Spinal cord (tissue), 10 donors: Measurements from ENCODE around the gene CMBL. TPM values are rescaled to one million over a fixed set of nuclear protein-coding genes. Genes with fewer than 3 reads are reported as not detected.
A peak's percentile ranks its signal among the peaks of the same experiment; 100 is the strongest.
"Not testable (repeated sequence)": the region's sequence is repeated elsewhere in the genome, so short reads cannot be mapped to it uniquely, and the experiment has no call there.

Experiments
- DNase-seq, 6 donors: peaks; one replicate each; pipeline versions ENCODE4 v3.0.0 to v3.0.0-alpha.2; 2013 to 2015; ENCODE audit warnings: low spot score in 6 of 6, low read depth in 4 of 6
- H3K27ac ChIP-seq: one replicate; pipeline ENCODE4 v1.5.1; 2013; ENCODE audit warnings: low read depth, low read length, control low read depth
- H3K27me3 ChIP-seq: one replicate; pipeline ENCODE4 v1.6.1; 2013; ENCODE audit warnings: low read length; ENCODE audit not compliant: control insufficient read depth, insufficient read depth
- H3K36me3 ChIP-seq: one replicate; pipeline ENCODE4 v1.6.1; 2013; ENCODE audit warnings: low read length; ENCODE audit not compliant: control insufficient read depth, insufficient read depth
- H3K4me1 ChIP-seq: one replicate; pipeline ENCODE4 v1.6.1; 2013; ENCODE audit warnings: low read length; ENCODE audit not compliant: control insufficient read depth, insufficient read depth
- H3K4me3 ChIP-seq: one replicate; pipeline ENCODE4 v1.5.1; 2013; ENCODE audit warnings: low read depth, low read length, control low read depth
- H3K9me3 ChIP-seq: one replicate; pipeline ENCODE4 v1.6.1; 2013; ENCODE audit warnings: low read length; ENCODE audit not compliant: control insufficient read depth, insufficient read depth
- WGBS: methylation state at CpG from one replicate; pipeline ENCODE4 v1.1.5; 2013; ENCODE audit warnings: missing lambda C conversion rate; ENCODE audit not compliant: insufficient coverage; 5-methylcytosine and 5-hydroxymethylcytosine counted together
- polyA plus RNA-seq, 2 donors: library from polyadenylated mRNA; unstranded; fragments of 120-200 nt; gene quantifications; one replicate each; pipeline ENCODE4 v1.2.1, GENCODE V29; 2013; ENCODE audit not compliant: insufficient read length in 2 of 2
- total RNA-seq, 2 donors: library from RNA; depleted of rRNA in 1 of 2; stranded (reverse); fragments of 120-200 nt in 1 of 2; fragments of >200 nt in 1 of 2; gene quantifications; one replicate each; pipeline versions ENCODE4 v1.2.3 to v1.2.4, GENCODE V29; 2013 to 2014
- donor health status: healthy.

The CMBL gene
- total and polyA plus RNA-seq, 4 donors: 25.3 to 67.1 (median 41.7) TPM

- Histone ChIP-seq H3K27ac (no peak overlapping the region), H3K4me1 (peaks cover 19% of the 10 kb centered on the region), H3K36me3 (peaks cover 3% of the 10 kb centered on the region), H3K27me3 (no peaks in the 10 kb centered on the region), H3K9me3 (no peaks in the 10 kb centered on the region), H3K4me3 (no peak overlapping the region)
- DNase-seq: peak in 2 of 6 donors; percentile 30 to 40
- 55% methylated on average over 13 of the region's 13 CpGs for WGBS
These were observed 19.0 kb downstream of the CMBL start for GRCh38 chr5:10288592-10289219.

- Histone ChIP-seq H3K4me3 (no peak overlapping the region), H3K27ac (no peak overlapping the region), H3K4me1 (peaks cover 19% of the 10 kb centered on the region), H3K27me3 (no peaks in the 10 kb centered on the region), H3K36me3 (peaks cover 3% of the 10 kb centered on the region), H3K9me3 (no peaks in the 10 kb centered on the region)
- 88% methylated on average over 5 of the region's 7 CpGs for WGBS
- DNase-seq: no peak
These were observed 20.9 kb downstream of the CMBL start for GRCh38 chr5:10286862-10287227.

DNA sequence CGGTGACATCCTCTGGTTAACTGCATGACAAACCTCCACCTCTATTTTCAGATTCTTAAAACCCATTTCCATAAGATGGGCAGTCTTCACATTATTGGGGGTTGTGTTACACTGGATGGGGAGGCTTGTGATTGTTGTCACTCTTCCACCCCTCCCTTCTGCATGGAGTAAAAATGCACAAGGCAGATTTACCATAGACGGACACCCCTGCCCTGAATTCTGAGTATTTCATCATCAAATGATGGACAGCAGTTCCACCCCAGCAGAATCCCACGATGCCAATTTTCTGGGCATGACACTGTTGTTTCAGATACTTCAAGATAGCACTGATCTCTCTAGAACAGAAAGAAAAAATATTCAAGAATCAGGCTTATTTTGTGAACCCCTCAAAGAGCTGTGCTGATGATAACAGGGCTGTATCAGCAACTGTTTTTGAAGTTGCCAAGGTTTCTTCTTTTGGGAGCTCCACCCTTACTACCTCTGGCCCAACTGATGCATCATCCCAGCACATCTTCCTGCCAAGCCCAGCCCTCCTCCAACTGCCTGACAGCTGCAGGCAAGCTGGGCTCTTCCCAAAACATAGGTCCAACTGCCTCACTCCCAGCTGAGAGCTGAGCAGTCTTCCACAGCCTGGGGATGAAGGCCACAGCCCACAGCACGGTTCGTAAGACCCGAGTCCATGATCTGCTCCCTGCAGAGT is 21.4 kb downstream of the CMBL start:
- WGBS: 86% methylated on average over 5 of the region's 6 CpGs
- DNase-seq: peak in 1 of 6 donors; percentile 24
- no peak overlapping the region for H3K27ac ChIP-seq
- no peaks in the 10 kb centered on the region for H3K9me3 ChIP-seq
- peaks cover 3% of the 10 kb centered on the region for H3K36me3 ChIP-seq
- H3K4me1 ChIP-seq: peaks cover 19% of the 10 kb centered on the region
- H3K4me3 ChIP-seq: no peak overlapping the region
- H3K27me3 ChIP-seq: no peaks in the 10 kb centered on the region

DNA sequence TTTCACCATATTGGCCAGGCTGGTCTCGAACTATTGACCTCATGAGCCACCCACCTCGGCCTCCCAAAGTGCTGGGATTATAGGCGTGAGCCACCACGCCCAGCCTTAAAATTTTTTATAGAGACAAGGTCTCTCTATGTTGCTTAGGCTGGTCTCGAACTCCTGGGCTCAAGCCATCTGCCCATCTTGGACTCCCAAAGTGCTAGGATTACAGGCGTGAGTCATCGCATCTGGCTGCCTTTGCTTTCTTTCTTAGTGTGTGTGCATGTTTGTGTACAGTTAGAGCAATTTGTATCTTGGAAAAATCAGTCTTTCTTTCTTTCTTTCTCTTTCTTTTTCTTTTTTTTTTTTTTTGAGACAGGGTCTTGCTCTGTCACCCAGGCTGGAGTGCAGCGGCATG is 22.3 kb downstream of the CMBL start:
- H3K27ac ChIP-seq, H3K27me3 ChIP-seq, H3K9me3 ChIP-seq, H3K4me3 ChIP-seq, H3K36me3 ChIP-seq, DNase-seq: not testable (repeated sequence)
- peaks cover 19% of the 10 kb centered on the region for H3K4me1 ChIP-seq
- 98% methylated on average over 4 of the region's 8 CpGs for WGBS

DNA sequence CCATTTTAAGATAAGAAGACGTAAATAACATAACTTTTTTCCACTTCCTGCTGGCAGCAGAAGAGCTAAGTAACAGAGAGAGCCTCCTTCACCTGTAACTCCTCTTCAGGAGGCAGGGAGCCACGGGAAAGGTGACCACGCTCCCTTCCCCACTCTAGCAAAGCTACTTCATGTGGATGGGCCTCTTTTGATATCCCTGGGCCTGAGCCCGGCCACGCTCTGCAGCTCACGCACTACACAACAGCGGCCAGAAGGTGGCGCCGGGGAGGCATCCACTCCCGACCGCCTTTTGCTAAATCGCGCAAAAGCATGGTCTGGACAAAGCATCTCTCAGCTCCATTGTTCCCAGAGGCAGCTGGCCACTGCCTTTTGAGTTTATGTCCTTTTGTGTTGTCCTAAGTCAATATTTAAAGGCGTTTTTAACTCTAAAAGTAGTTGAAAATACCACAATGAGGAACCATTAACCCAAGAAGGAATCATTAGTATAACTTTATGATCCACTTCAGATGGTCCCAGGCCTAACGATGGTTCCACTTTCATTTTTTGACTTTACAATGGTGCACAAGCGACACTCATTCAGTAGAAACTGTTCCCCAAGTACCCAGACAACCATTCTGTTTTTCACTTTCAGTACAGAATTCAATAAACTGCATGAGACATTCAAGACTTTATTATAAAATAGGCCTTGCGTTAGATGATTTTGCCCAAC is 23.6 kb downstream of the CMBL start:
- peaks cover 11% of the 10 kb centered on the region for H3K4me1 ChIP-seq
- peaks cover 3% of the 10 kb centered on the region for H3K36me3 ChIP-seq
- H3K4me3 ChIP-seq: no peak overlapping the region

DNA sequence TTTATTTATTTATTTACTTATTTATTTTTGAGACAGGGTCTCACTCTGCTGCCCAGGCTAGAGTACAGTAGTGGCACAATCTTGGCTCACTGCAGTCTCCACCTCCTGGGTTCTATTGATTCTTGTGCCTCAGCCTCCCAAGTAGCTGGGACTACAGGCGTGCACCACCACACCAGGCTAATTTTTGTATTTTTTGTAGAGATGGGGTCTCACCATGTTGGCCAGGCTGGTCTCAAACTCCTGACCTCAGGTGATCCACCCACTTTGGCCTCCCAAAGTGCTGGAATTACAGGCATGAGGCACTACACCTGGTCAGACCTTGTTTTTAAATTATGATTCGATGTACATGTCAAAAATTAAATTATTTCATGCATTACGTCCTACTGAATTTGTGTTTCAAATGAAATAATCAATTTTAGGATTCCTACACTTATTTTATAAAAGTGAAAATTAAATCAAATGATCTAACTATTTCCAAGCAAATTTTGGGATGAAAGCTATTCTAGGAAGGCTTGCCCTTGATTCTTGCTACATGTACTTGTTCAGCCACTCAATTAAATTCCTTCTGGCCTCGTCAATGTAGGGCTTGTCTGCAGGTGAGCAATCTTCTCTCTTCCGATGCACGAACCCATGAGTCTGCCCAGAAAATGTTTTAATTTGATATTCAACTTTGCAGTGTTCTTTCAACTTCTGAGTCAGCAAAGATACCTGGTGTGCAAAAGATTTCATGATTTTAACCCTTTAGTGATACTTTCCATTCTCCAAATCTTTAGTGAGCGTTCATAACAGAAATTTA is 27.6 kb downstream of the CMBL start:
- Histone ChIP-seq H3K27ac (no peak overlapping the region), H3K36me3 (no peaks in the 10 kb centered on the region), H3K27me3 (no peaks in the 10 kb centered on the region), H3K9me3 (no peaks in the 10 kb centered on the region), H3K4me3 (no peak overlapping the region), H3K4me1 (peaks cover 5% of the 10 kb centered on the region)
- 85% methylated on average over 4 of the region's 7 CpGs for WGBS
- DNase-seq: no peak

More for the DNA sequence above, 23.6 kb downstream of the CMBL start:
- Histone ChIP-seq H3K27me3 (no peaks in the 10 kb centered on the region), H3K27ac (no peak overlapping the region), H3K9me3 (no peaks in the 10 kb centered on the region)
- DNase-seq: peak; percentile 49 to 94 (median 73)
- 20% methylated on average over 15 of the region's 17 CpGs for WGBS

DNA sequence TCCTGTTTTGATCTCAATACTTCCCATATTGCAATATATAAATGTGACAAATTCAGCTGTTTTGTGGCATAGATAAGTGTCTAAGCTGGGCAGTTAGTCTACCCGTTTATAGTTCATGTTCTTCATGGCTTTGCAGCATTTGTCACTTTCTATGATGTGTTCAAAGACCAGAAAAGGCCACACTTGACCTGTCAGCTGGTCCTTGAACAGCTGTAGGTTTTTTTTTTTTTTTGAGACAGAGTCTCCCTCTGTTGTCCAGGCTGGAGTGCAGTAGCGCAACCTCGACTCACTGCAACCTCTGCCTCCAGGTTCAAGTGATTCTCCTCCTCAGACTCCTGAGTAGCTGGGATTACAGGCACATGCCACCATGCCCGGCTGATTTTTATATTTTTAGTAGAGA is 28.4 kb downstream of the CMBL start:
- Histone ChIP-seq H3K9me3 (no peaks in the 10 kb centered on the region), H3K36me3 (no peaks in the 10 kb centered on the region), H3K4me3 (no peak overlapping the region), H3K27me3 (no peaks in the 10 kb centered on the region), H3K27ac (no peak overlapping the region), H3K4me1 (peaks cover 5% of the 10 kb centered on the region)
- WGBS: 100% methylated on average over 1 of the region's 4 CpGs
- no peak for DNase-seq

DNA sequence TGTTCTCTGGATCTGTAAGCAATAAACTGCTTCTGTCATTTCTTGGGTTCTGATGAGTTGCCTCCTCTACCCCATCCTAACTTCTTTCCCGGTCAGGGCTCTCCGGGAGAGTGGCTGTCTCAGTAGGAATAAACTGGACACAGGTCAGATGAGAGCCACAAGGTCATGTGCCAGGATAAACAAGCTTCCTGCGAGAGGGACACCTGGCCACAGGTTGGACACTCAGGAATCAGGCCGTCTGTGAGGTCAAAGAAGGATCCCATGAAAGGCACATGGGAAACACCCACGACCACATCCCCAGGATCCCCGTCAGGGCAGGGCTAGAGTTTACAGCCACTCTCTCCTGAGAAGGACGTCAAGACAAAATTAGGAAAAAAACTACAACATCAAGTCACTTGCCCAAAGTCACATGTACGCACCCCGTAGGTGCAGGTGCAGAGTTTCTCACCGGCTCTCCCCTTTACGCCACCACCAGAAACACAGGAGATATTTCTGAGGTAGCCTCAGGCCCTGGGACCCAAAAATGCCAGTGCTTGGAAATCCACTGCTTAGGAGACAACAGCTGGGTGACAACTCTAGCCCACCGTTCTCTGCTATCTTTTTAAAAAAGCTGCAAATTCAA is 28.9 kb downstream of the CMBL start:
- Histone ChIP-seq H3K27ac (no peak overlapping the region), H3K9me3 (no peaks in the 10 kb centered on the region), H3K27me3 (no peaks in the 10 kb centered on the region), H3K4me3 (no peak overlapping the region), H3K4me1 (peaks cover under 1% of the 10 kb centered on the region), H3K36me3 (no peaks in the 10 kb centered on the region)
- DNase-seq: no peak
- WGBS: 89% methylated on average over 7 of the region's 12 CpGs
